HepG2 (cell line): ENCODE data around the gene HPCAL1. TPM values are rescaled to one million over a fixed set of nuclear protein-coding genes. Genes with fewer than 3 reads are reported as not detected.

Experiments
- ASH2L ChIP-seq: fragments of 300-600, 200-600 bp; sonication (generic); IDR thresholded peaks from 2 replicates; pipeline ENCODE4 v1.7.0; 2017; ENCODE audit warnings: low read depth, mild to moderate bottlenecking, moderate library complexity, mixed read lengths, low read length; ENCODE audit not compliant: insufficient read length
- ATF1 ChIP-seq: IDR thresholded peaks from 2 replicates; pipeline ENCODE4 v1.6.1; 2016; ENCODE audit warnings: mild to moderate bottlenecking, control low read depth
- HDAC6 ChIP-seq: fragments of 200-600 bp; sonication (generic); IDR thresholded peaks from 2 replicates; pipeline ENCODE4 v1.7.0; 2017; ENCODE audit warnings: mild to moderate bottlenecking, antibody characterized with exemption, low read length, low read depth
- MAFF ChIP-seq: IDR thresholded peaks from 2 replicates; pipeline ENCODE4 v1.6.1; 2011; ENCODE audit warnings: low read depth, low read length, improper control_type of control experiment
- MXD4 ChIP-seq: IDR thresholded peaks from 2 replicates; pipeline ENCODE4 v1.6.1; 2016; ENCODE audit warnings: mild to moderate bottlenecking, missing biosample characterization, missing genetic modification reagents
- NCOA1 ChIP-seq: sonication (generic); formaldehyde crosslinking; IDR thresholded peaks from 2 replicates; pipeline ENCODE4 v1.9.0; 2021; ENCODE audit warnings: missing genetic modification reagents
- SIX4 ChIP-seq: sonication (generic); formaldehyde crosslinking; IDR thresholded peaks from 2 replicates; pipeline ENCODE4 v1.4.0; 2020; ENCODE audit warnings: missing genetic modification reagents
- SP2 ChIP-seq: sonication (generic); formaldehyde crosslinking; IDR thresholded peaks from 2 replicates; pipeline ENCODE4 v1.5.1; 2020; ENCODE audit warnings: mild to moderate bottlenecking, missing genetic modification reagents
- THAP8 ChIP-seq: sonication (generic); formaldehyde crosslinking; IDR thresholded peaks from 2 replicates; pipeline ENCODE4 v1.5.1; 2020; ENCODE audit warnings: missing genetic modification reagents, mild to moderate bottlenecking, borderline replicate concordance
- ZBTB10 ChIP-seq: sonication (generic); formaldehyde crosslinking; IDR thresholded peaks from 2 replicates; pipeline ENCODE4 v1.4.0; 2020; ENCODE audit warnings: missing genetic modification reagents, borderline replicate concordance
- ZNF20 ChIP-seq: sonication (generic); formaldehyde crosslinking; IDR thresholded peaks from 2 replicates; pipeline ENCODE4 v1.4.0; 2020; ENCODE audit warnings: mild to moderate bottlenecking, moderate library complexity, missing genetic modification reagents
- ZNF318 ChIP-seq: sonication (generic); formaldehyde crosslinking; IDR thresholded peaks from 2 replicates; pipeline ENCODE4 v1.4.0; 2020; ENCODE audit warnings: mild to moderate bottlenecking, missing genetic modification reagents
- ZNF431 ChIP-seq: sonication (generic); formaldehyde crosslinking; IDR thresholded peaks from 2 replicates; pipeline ENCODE4 v1.9.0; 2022; ENCODE audit warnings: missing genetic modification reagents, low read depth, mild to moderate bottlenecking, borderline replicate concordance
- ZNF770 ChIP-seq: sonication (generic); formaldehyde crosslinking; IDR thresholded peaks from 2 replicates; pipeline ENCODE4 v1.5.0; 2020; ENCODE audit warnings: mild to moderate bottlenecking, missing genetic modification reagents
- ZNF788 ChIP-seq: sonication (generic); formaldehyde crosslinking; IDR thresholded peaks from 2 replicates; pipeline ENCODE4 v1.5.0; 2020; ENCODE audit warnings: mild to moderate bottlenecking, missing genetic modification reagents, borderline replicate concordance
- polyA plus RNA-seq, 8 experiments: library from polyadenylated mRNA; depleted of rRNA in 3 of 8; stranded (reverse) in 7 of 8; unstranded in 1 of 8; fragments of >200 nt; fragmentation: Illumina TruSeq in 4 of 8; extraction: Trizol in 4 of 8; gene quantifications; 2 replicates each; pipeline versions ENCODE4 v1.2.1 to v1.2.3, GENCODE V29; 2011 to 2016; ENCODE audit warnings: low read depth in 4 of 8, missing spikeins in 1 of 8, mixed read lengths in 1 of 8; ENCODE audit not compliant: insufficient read depth in 1 of 8
- total RNA-seq, 5 experiments: library from RNA; depleted of rRNA; stranded (reverse); fragments of >200 nt; fragmentation: Illumina TruSeq; extraction: Trizol; gene quantifications; 2 replicates each; pipeline ENCODE4 v1.2.3, GENCODE V29; 2016; ENCODE audit warnings: low read depth in 1 of 5

The HPCAL1 gene
- total and polyA plus RNA-seq, 2 of the 13 experiments (the other 11 are each of a cell fraction or from before 2014, with no cell fraction given) = 29.5 to 29.9 TPM

- TF ChIP-seq MAFF = 0 out of 2 replicates have a peak, but pooled peaks have one; percentile 8
- no peak for TF ChIP-seq ATF1 (CRISPR knock-in tag)
- TF ChIP-seq ZNF20 = no peak
- TF ChIP-seq ZNF788 (CRISPR knock-in tag) = no peak
- peak; percentile 89 for TF ChIP-seq ZNF431
- TF ChIP-seq SIX4 (CRISPR knock-in tag) = peak; percentile 60; the same call in 1 of the 2 replicates
- no peak; the same call in 1 of the 2 replicates for TF ChIP-seq MXD4
- TF ChIP-seq SP2 (CRISPR knock-in tag) = no peak
- peak; percentile 95; the same call in 1 of the 2 replicates for TF ChIP-seq NCOA1 (CRISPR knock-in tag)
- TF ChIP-seq ZBTB10 = no peak
- peak; percentile 43 for TF ChIP-seq ZNF770 (CRISPR knock-in tag)
- no peak for TF ChIP-seq HDAC6
- peak; percentile 60 for TF ChIP-seq ASH2L
- no peak for TF ChIP-seq THAP8 (CRISPR knock-in tag)
- no peak; the same call in 1 of the 2 replicates for TF ChIP-seq ZNF318
Measured at GRCh38 chr2:10278029-10278762, 24.5 kb upstream of the HPCAL1 start (continued).
